HCT116 (cell line): ENCODE measurements around the gene FUCA2. TPM values are rescaled to one million over a fixed set of nuclear protein-coding genes. Genes with fewer than 3 reads are reported as not detected.

Experiments used
- ATAC-seq: fragments of 200-7000 bp; cut with Tn5 transposase; 2 replicates; pipeline ENCODE4 v1.9.1; 2020; ENCODE audit warnings: mild to moderate bottlenecking, moderate library complexity
- BruUV-seq: library from RNA; stranded (reverse); fragments of 400-500 nt; replicated peaks from 2 replicates; lab custom pipeline; 2021; lab: Mats Ljungman, UMichigan
- CTCF ChIA-PET: fragments of 300-600 bp; sonication (Branson Sonifier 250); formaldehyde crosslinking; loops from one replicate; lab custom pipeline; 2021; ENCODE audit warnings: antibody characterized with exemption; lab: Charles Lee
- POLR2A ChIA-PET: fragments of 300-600, 350-600 bp; sonication (Branson Sonifier 250); formaldehyde crosslinking; loops from one replicate; lab custom pipeline; 2021; ENCODE audit warnings: antibody characterized with exemption; lab: Charles Lee
- RAD21 ChIA-PET, 2 experiments: fragments of 300-600 bp; sonication (Branson Sonifier 250); formaldehyde crosslinking; loops; one replicate each; lab custom pipeline; 2023; ENCODE audit warnings: low total read pairs in 2 of 2; ENCODE audit not compliant: uncharacterized antibody in 2 of 2, unreplicated experiment in 2 of 2, low non-redundant PET in 1 of 2; lab: Charles Lee
- DNase-seq: peaks from one replicate; pipeline ENCODE4 v3.0.0-alpha.2; 2010; ENCODE audit warnings: low read depth, low spot score
- H2AFZ ChIP-seq: fragments of 200-600 bp; shearing (Covaris generic), sonication (generic); 2 replicates; pipeline ENCODE4 v1.6.1; 2017; ENCODE audit warnings: low read depth, mixed run types, mixed read lengths, antibody characterized with exemption, low read length; ENCODE audit not compliant: poor library complexity, severe bottlenecking
- H3K27ac ChIP-seq: 2 replicates; pipeline ENCODE4 v1.5.1; 2012; ENCODE audit warnings: low read depth, low read length
- H3K27me3 ChIP-seq: fragments of 200-600 bp; sonication (generic); 2 replicates; pipeline ENCODE4 v1.6.1; 2016; ENCODE audit warnings: mixed run types, low read length, mixed read lengths; ENCODE audit not compliant: insufficient read depth
- H3K36me3 ChIP-seq, 2 experiments: fragments of 200-500 bp in 1 of 2; fragments of 200-600 bp in 1 of 2; sonication (Bioruptor generic) in 1 of 2; sonication (generic) in 1 of 2; 2 replicates each; pipeline versions ENCODE4 v1.5.1 to v1.6.1; 2014 to 2016; ENCODE audit warnings: low read length in 2 of 2, inconsistent platforms in 1 of 2, mixed read lengths in 1 of 2, mixed run types in 1 of 2; ENCODE audit not compliant: insufficient read depth in 2 of 2, control insufficient read depth in 1 of 2
- H3K4me1 ChIP-seq, 2 experiments: fragments of 200-600 bp in 1 of 2; sonication (generic) in 1 of 2; 2 replicates each; pipeline versions ENCODE4 v1.5.1 to v1.6.1; 2012 to 2017; ENCODE audit warnings: low read length in 2 of 2, inconsistent platforms in 1 of 2, mild to moderate bottlenecking in 1 of 2, mixed read lengths in 1 of 2, mixed run types in 1 of 2, moderate library complexity in 1 of 2; ENCODE audit not compliant: insufficient read depth in 2 of 2, control insufficient read depth in 1 of 2
- H3K4me2 ChIP-seq: fragments of 200-600 bp; sonication (generic); 2 replicates; pipeline ENCODE4 v1.6.1; 2017; ENCODE audit warnings: mixed run types, low read length, mixed read lengths
- H3K4me3 ChIP-seq, 2 experiments: fragments of 200-600 bp in 1 of 2; sonication (generic) in 1 of 2; replicated peaks in 1 of 2; 2 replicates each; pipeline ENCODE4 v1.5.1; 2011 to 2016; ENCODE audit warnings: low read length in 2 of 2, control low read depth in 1 of 2, low read depth in 1 of 2, mild to moderate bottlenecking in 1 of 2, mixed read lengths in 1 of 2, mixed run types in 1 of 2
- H3K79me2 ChIP-seq: fragments of 200-600 bp; sonication (generic); 2 replicates; pipeline ENCODE4 v1.6.1; 2017; ENCODE audit warnings: mild to moderate bottlenecking, mixed run types, low read length, moderate library complexity, mixed read lengths; ENCODE audit not compliant: insufficient read depth
- H3K9ac ChIP-seq: fragments of 200-600 bp; sonication (generic); 2 replicates; pipeline ENCODE4 v1.6.1; 2016; ENCODE audit warnings: low read length, mixed read lengths
- H3K9me2 ChIP-seq: fragments of 200-600 bp; sonication (generic), shearing (Covaris generic); 2 replicates; pipeline ENCODE4 v1.6.1; 2017; ENCODE audit warnings: mixed run types, mild to moderate bottlenecking, moderate library complexity; ENCODE audit not compliant: insufficient read depth
- H3K9me3 ChIP-seq, 2 experiments: fragments of 200-500 bp in 1 of 2; fragments of 200-600 bp in 1 of 2; sonication (Bioruptor generic) in 1 of 2; sonication (generic) in 1 of 2; 2 replicates each; pipeline ENCODE4 v1.6.1; 2014 to 2017; ENCODE audit warnings: low read length in 2 of 2, mixed read lengths in 2 of 2, inconsistent platforms in 1 of 2, low read depth in 1 of 2, mild to moderate bottlenecking in 1 of 2, mixed run types in 1 of 2, moderate library complexity in 1 of 2; ENCODE audit not compliant: control insufficient read depth in 1 of 2, insufficient read depth in 1 of 2
- H4K20me1 ChIP-seq: fragments of 200-600 bp; sonication (generic), shearing (Covaris generic); 2 replicates; pipeline ENCODE4 v1.6.1; 2017; ENCODE audit warnings: mixed run types, mild to moderate bottlenecking, moderate library complexity; ENCODE audit not compliant: insufficient read depth
- CBX3 ChIP-seq: IDR thresholded peaks from 2 replicates; pipeline ENCODE4 v1.6.1; 2012; ENCODE audit warnings: low read depth
- CTCF ChIP-seq, 3 experiments: fragments of 200-600 bp in 1 of 3; sonication (generic) in 1 of 3; IDR thresholded peaks in 2 of 3; conservative IDR thresholded peaks in 1 of 3; 2 replicates each; pipeline ENCODE4 v1.5.1; 2012 to 2017; ENCODE audit warnings: low read depth in 2 of 3, low read length in 2 of 3, antibody characterized with exemption in 1 of 3, borderline replicate concordance in 1 of 3, control low read depth in 1 of 3, mild to moderate bottlenecking in 1 of 3, mixed read lengths in 1 of 3, mixed run types in 1 of 3, moderate library complexity in 1 of 3; ENCODE audit not compliant: insufficient read depth in 1 of 3
- EGR1 ChIP-seq: IDR thresholded peaks from 2 replicates; pipeline ENCODE4 v1.6.1; 2012; ENCODE audit warnings: low read depth
- ELF1 ChIP-seq: IDR thresholded peaks from 2 replicates; pipeline ENCODE4 v1.6.1; 2012; ENCODE audit warnings: low read depth, borderline replicate concordance
- EZH2 ChIP-seq: fragments of 200-600 bp; sonication (generic); IDR thresholded peaks from 2 replicates; pipeline ENCODE4 v1.6.1; 2017; ENCODE audit warnings: antibody characterized with exemption, mixed run types
- EZH2phosphoT487 ChIP-seq: fragments of 200-600 bp; IDR thresholded peaks from 2 replicates; pipeline ENCODE4 v1.6.1; 2018; ENCODE audit warnings: antibody characterized with exemption, borderline replicate concordance
- FOSL1 ChIP-seq: IDR thresholded peaks from 2 replicates; pipeline ENCODE4 v1.6.1; 2012; ENCODE audit warnings: low read depth
- JUND ChIP-seq: IDR thresholded peaks from 2 replicates; pipeline ENCODE4 v1.6.1; 2012
- POLR2A ChIP-seq: IDR thresholded peaks from 2 replicates; pipeline ENCODE4 v1.7.0; 2011; ENCODE audit warnings: borderline replicate concordance; ENCODE audit not compliant: insufficient read depth, insufficient read length; ENCODE audit errors: extremely low read depth
- RAD21 ChIP-seq: IDR thresholded peaks from 2 replicates; pipeline ENCODE4 v1.6.1; 2012; ENCODE audit warnings: low read depth, mild to moderate bottlenecking
- REST ChIP-seq: IDR thresholded peaks from 2 replicates; pipeline ENCODE4 v1.6.1; 2012; ENCODE audit warnings: low read depth
- SP1 ChIP-seq: IDR thresholded peaks from 2 replicates; pipeline ENCODE4 v1.6.1; 2012; ENCODE audit warnings: low read depth
- SRF ChIP-seq: IDR thresholded peaks from 2 replicates; pipeline ENCODE4 v1.6.1; 2012; ENCODE audit warnings: low read depth
- YY1 ChIP-seq: IDR thresholded peaks from 2 replicates; pipeline ENCODE4 v1.6.1; 2011; ENCODE audit warnings: low read length, low read depth, moderate library complexity, mild to moderate bottlenecking; ENCODE audit not compliant: insufficient replicate concordance; ENCODE audit errors: extremely low read depth
- ZBTB33 ChIP-seq: IDR thresholded peaks from 2 replicates; pipeline ENCODE4 v1.6.1; 2011; ENCODE audit warnings: mild to moderate bottlenecking, low read length, moderate library complexity; ENCODE audit not compliant: insufficient replicate concordance; ENCODE audit errors: extremely low read depth
- ZFX ChIP-seq: fragments of 450-650 bp; IDR thresholded peaks from 2 replicates; pipeline ENCODE4 v1.6.1; 2017
- ZNF274 ChIP-seq: fragments of 200-500 bp; sonication (Bioruptor generic); IDR thresholded peaks from 2 replicates; pipeline ENCODE4 v1.6.1; 2014; ENCODE audit warnings: mild to moderate bottlenecking, low read depth, low read length, inconsistent platforms
- intact Hi-C: fragments of 100-400 bp; cut with micrococcal nuclease; formaldehyde crosslinking; loops from 2 replicates; pipeline ENCODE4 v1.10.0; 2022
- total RNA-seq: library from RNA; stranded (reverse); gene quantifications from one replicate; pipeline ENCODE4 v1.2.1, GENCODE V29; 2021; ENCODE audit not compliant: unreplicated experiment

Gene FUCA2
- total RNA-seq, 1 experiment from 2014 or later = 75.4 TPM

GRCh38 chr6:143549221-143549948 lies 37.9 kb upstream of the FUCA2 start:
- Histone ChIP-seq H3K4me3 (no peak overlapping the region), H3K9me2 (no peaks in the 10 kb centered on the region), H3K9ac (no peak overlapping the region), H3K36me3 (no peaks in the 10 kb centered on the region), H4K20me1 (no peaks in the 10 kb centered on the region), H2AFZ (no peak overlapping the region), H3K4me2 (no peak overlapping the region), H3K79me2 (no peaks in the 10 kb centered on the region), H3K27ac (no peak overlapping the region), H3K27me3 (no peaks in the 10 kb centered on the region), H3K4me1 (peaks cover 11 to 14% of the 10 kb centered on the region in 2 experiments; a peak in 3 of 4 replicates), H3K9me3 (no peaks in the 10 kb centered on the region)
- TF ChIP-seq FOSL1 (no peak), SP1 (no peak), SRF (no peak), EZH2 (no peak), CBX3 (no peak), EGR1 (no peak), ZFX (no peak), REST (no peak), POLR2A (no peak), RAD21 (no peak), JUND (no peak), CTCF (IDR thresholded peaks at IDR 0.05 in 2 of 3, conservative IDR thresholded peaks at IDR 0.05 in 1 of 3; ENCODE audit: borderline replicate concordance in 1 of 3, insufficient read depth in 1 of 3, low read depth in 2 of 3, low read length in 2 of 3) (no peak), ZBTB33 (no peak), ZNF274 (no peak), EZH2phosphoT487 (no peak), ELF1 (no peak), YY1 (no peak)
- BruUV-seq = no TSS peak
- ATAC-seq (no peak), DNase-seq (no peak)
- ChIA-PET CTCF (no interaction called here), POLR2A (no interaction called here), RAD21 (no interaction called here)
- intact Hi-C loops = no loop called here
